Endothelial cell of umbilical vein (primary cell): Measurements from ENCODE around the gene COL6A3. TPM values are rescaled to one million over a fixed set of nuclear protein-coding genes. Genes with fewer than 3 reads are reported as not detected.

ENCODE experiments used
- BruUV-seq: library from RNA; stranded (reverse); fragments of 400-500 nt; replicated peaks from 2 replicates; lab custom pipeline; 2021; lab: Mats Ljungman, UMichigan
- CTCF ChIA-PET: fragments of 300-600, 350-600 bp; sonication (Branson Sonifier 250); formaldehyde crosslinking; loops from one replicate; lab custom pipeline; 2021; ENCODE audit warnings: antibody characterized with exemption, inconsistent platforms; lab: Charles Lee
- POLR2A ChIA-PET: fragments of 300-600, 350-600 bp; sonication (Branson Sonifier 250); formaldehyde crosslinking; loops from one replicate; lab custom pipeline; 2021; ENCODE audit warnings: antibody characterized with exemption, inconsistent platforms; lab: Charles Lee
- DNase-seq: peaks from one replicate; pipeline ENCODE4 v3.0.0-alpha.2; 2011; ENCODE audit warnings: low read depth, low spot score
- FAIRE-seq: peaks from 2 replicates; lab custom pipeline; 2011; peaks lifted over from hg19 to GRCh38; lab: Jason Lieb, UNC
- H2AFZ ChIP-seq: 2 replicates; pipeline ENCODE4 v1.6.0; 2012; ENCODE audit warnings: low read depth, low read length, control low read depth, inconsistent platforms
- H3K27ac ChIP-seq: 2 replicates; pipeline ENCODE4 v1.5.1; 2011; ENCODE audit warnings: low read depth, mild to moderate bottlenecking, control low read depth, low read length, moderate library complexity; ENCODE audit not compliant: insufficient read depth
- H3K27me3 ChIP-seq, 2 experiments: 2 replicates each; pipeline versions ENCODE4 v1.6.0 to v1.6.1; 2011; ENCODE audit warnings: low read length in 2 of 2, mixed read lengths in 1 of 2; ENCODE audit not compliant: control insufficient read depth in 2 of 2, insufficient read depth in 2 of 2
- H3K36me3 ChIP-seq, 2 experiments: 2 replicates in 1 of 2; 3 replicates in 1 of 2; pipeline ENCODE4 v1.5.1; 2011; ENCODE audit warnings: low read length in 2 of 2, mild to moderate bottlenecking in 1 of 2, moderate library complexity in 1 of 2; ENCODE audit not compliant: control insufficient read depth in 2 of 2, insufficient read depth in 2 of 2; ENCODE audit errors: extremely low read depth in 1 of 2
- H3K4me1 ChIP-seq: 3 replicates; pipeline ENCODE4 v1.5.1; 2011; ENCODE audit warnings: mild to moderate bottlenecking, low read length; ENCODE audit not compliant: control insufficient read depth, insufficient read depth; ENCODE audit errors: extremely low read depth
- H3K4me2 ChIP-seq: 2 replicates; pipeline ENCODE4 v1.6.1; 2011; ENCODE audit warnings: low read length, control low read depth, mixed read lengths; ENCODE audit not compliant: insufficient read depth
- H3K4me3 ChIP-seq, 3 experiments: fragments of 200-600 bp in 1 of 3; sonication (generic), shearing (Covaris generic) in 1 of 3; replicated peaks in 1 of 3; 2 replicates each; pipeline ENCODE4 v1.5.1; 2011 to 2016; ENCODE audit warnings: control low read depth in 3 of 3, low read length in 3 of 3, mild to moderate bottlenecking in 2 of 3, inconsistent platforms in 1 of 3, low read depth in 1 of 3, moderate library complexity in 1 of 3; ENCODE audit not compliant: insufficient read depth in 1 of 3
- H3K79me2 ChIP-seq: 2 replicates; pipeline ENCODE4 v1.6.0; 2012; ENCODE audit warnings: low read length, inconsistent platforms; ENCODE audit not compliant: control insufficient read depth, insufficient read depth
- H3K9ac ChIP-seq: replicated peaks from 2 replicates; pipeline ENCODE3; 2011; ENCODE audit warnings: low read length, control low read depth; ENCODE audit not compliant: insufficient read depth; ENCODE audit errors: extremely low read depth
- H3K9me1 ChIP-seq: replicated peaks from 3 replicates; pipeline ENCODE4 v1.6.0; 2011; ENCODE audit warnings: mild to moderate bottlenecking, low read length; ENCODE audit not compliant: control insufficient read depth, insufficient read depth; ENCODE audit errors: extremely low read depth
- H3K9me3 ChIP-seq: replicated peaks from 2 replicates; pipeline ENCODE4 v1.5.1; 2012; ENCODE audit warnings: low read length, inconsistent platforms; ENCODE audit not compliant: control insufficient read depth, insufficient read depth
- H4K20me1 ChIP-seq: replicated peaks from 2 replicates; pipeline ENCODE3; 2011; ENCODE audit warnings: mild to moderate bottlenecking, low read length; ENCODE audit not compliant: control insufficient read depth, insufficient read depth; ENCODE audit errors: extremely low read depth
- CTCF ChIP-seq, 2 donors: IDR thresholded peaks; 1 replicate in 1 of 2; 2 replicates in 1 of 2; pipeline ENCODE4 v1.5.1; 2011; ENCODE audit warnings: low read length in 2 of 2, mild to moderate bottlenecking in 2 of 2, moderate library complexity in 2 of 2, control low read depth in 1 of 2, inconsistent platforms in 1 of 2, low read depth in 1 of 2; ENCODE audit not compliant: insufficient read depth in 1 of 2; ENCODE audit errors: extremely low read depth in 1 of 2
- FOS ChIP-seq: IDR thresholded peaks from 2 replicates; pipeline ENCODE4 v1.6.1; 2011; ENCODE audit warnings: mild to moderate bottlenecking, low read length, moderate library complexity, borderline replicate concordance; ENCODE audit not compliant: insufficient read depth
- GATA2 ChIP-seq: IDR thresholded peaks from 2 replicates; pipeline ENCODE4 v1.7.0; 2011; ENCODE audit warnings: low read depth, mild to moderate bottlenecking, moderate library complexity, mixed read lengths, low read length; ENCODE audit not compliant: insufficient read length, insufficient read depth
- JUN ChIP-seq: IDR thresholded peaks from 2 replicates; pipeline ENCODE4 v1.6.1; 2011; ENCODE audit warnings: borderline replicate concordance, low read depth; ENCODE audit not compliant: insufficient read length, insufficient read depth
- MYC ChIP-seq: IDR thresholded peaks from one replicate; pipeline ENCODE4 v1.6.1; 2011; ENCODE audit warnings: mild to moderate bottlenecking, low read depth, low read length
- POLR2AphosphoS5 ChIP-seq: IDR thresholded peaks from 2 replicates; pipeline ENCODE4 v1.6.1; 2012; ENCODE audit warnings: low read depth, mild to moderate bottlenecking, control low read depth, low read length, moderate library complexity; ENCODE audit not compliant: insufficient read depth
- dilution Hi-C: fragments of 300-500 bp; cut with MboI; formaldehyde crosslinking; loops from one replicate; pipeline ENCODE4 v1.15.0; 2019; ENCODE audit warnings: low sequenced_read_pairs; ENCODE audit not compliant: extremely low pct_ligation_motif_present
- intact Hi-C: fragments of 100-400 bp; cut with micrococcal nuclease; formaldehyde crosslinking; loops from one replicate; pipeline ENCODE4 v1.10.0; 2022
- polyA plus RNA-seq, 4 experiments: library from polyadenylated mRNA; depleted of rRNA in 3 of 4; stranded (reverse) in 3 of 4; unstranded in 1 of 4; fragments of >200 nt; gene quantifications; 2 replicates each; pipeline versions ENCODE4 v1.2.1 to v1.2.3, GENCODE V29; 2011 to 2012; ENCODE audit warnings: missing spikeins in 1 of 4
- total RNA-seq: library from RNA; stranded (reverse); gene quantifications from 2 replicates; pipeline ENCODE4 v1.2.3, GENCODE V29; 2021

Gene COL6A3
- total and polyA plus RNA-seq, 2 donors (not counting 3 experiments of a cell fraction or from before 2014, with no cell fraction given), result 0.03 TPM; not detected in 1

GRCh38 chr2:237279012-237279768 is 134.8 kb downstream of the COL6A3 start:
- Histone ChIP-seq H3K9me1 (no peaks in the 10 kb centered on the region), H3K36me3 (no peaks in the 10 kb centered on the region), H4K20me1 (no peaks in the 10 kb centered on the region), H3K9ac (no peak overlapping the region), H3K27me3 (peaks cover 4 to 11% of the 10 kb centered on the region in 2 experiments), H3K27ac (no peak overlapping the region), H3K4me2 (no peak overlapping the region), H2AFZ (no peak overlapping the region), H3K79me2 (no peaks in the 10 kb centered on the region), H3K4me3 (no peak overlapping the region), H3K9me3 (no peaks in the 10 kb centered on the region), H3K4me1 (no peaks in the 10 kb centered on the region)
- intact Hi-C loops (no loop called here), dilution Hi-C loops (no loop called here)
- no peak for TF ChIP-seq MYC
- TF ChIP-seq CTCF (IDR thresholded peaks at IDR 0.05; ENCODE audit: extremely low read depth in 1 of 2, insufficient read depth in 1 of 2, low read depth in 1 of 2, low read length in 2 of 2), result no peak
- TF ChIP-seq FOS, result no peak
- TF ChIP-seq JUN, result no peak
- TF ChIP-seq GATA2, result no peak
- TF ChIP-seq POLR2AphosphoS5, result no peak
- POLR2A ChIA-PET, result no interaction called here
- DNase-seq (no peak), FAIRE-seq (no peak)
- BruUV-seq, result no TSS peak
- CTCF ChIA-PET, result interaction anchor here (1.2 to 2.6 kb wide), 2 partner anchors 11 to 293 kb away, joined by 3 to 7 read pairs; no protein-coding TSS in a partner anchor
